Astrocyte (in vitro differentiated cells and primary cell): ENCODE results near the gene ARHGAP24.

Source experiments
- EZH2 ChIP-seq: IDR thresholded peaks from 2 replicates; pipeline ENCODE4 v1.6.1; 2012; ENCODE audit warnings: mild to moderate bottlenecking, low read length, inconsistent platforms; ENCODE audit not compliant: insufficient read depth
- TF ChIP-seq, protein P1 (sequence below): IDR thresholded peaks from 2 replicates; pipeline ENCODE4 v1.5.1; 2011; ENCODE audit warnings: low read depth, mild to moderate bottlenecking, inconsistent platforms, low read length, moderate library complexity; ENCODE audit not compliant: insufficient read depth

DNA sequence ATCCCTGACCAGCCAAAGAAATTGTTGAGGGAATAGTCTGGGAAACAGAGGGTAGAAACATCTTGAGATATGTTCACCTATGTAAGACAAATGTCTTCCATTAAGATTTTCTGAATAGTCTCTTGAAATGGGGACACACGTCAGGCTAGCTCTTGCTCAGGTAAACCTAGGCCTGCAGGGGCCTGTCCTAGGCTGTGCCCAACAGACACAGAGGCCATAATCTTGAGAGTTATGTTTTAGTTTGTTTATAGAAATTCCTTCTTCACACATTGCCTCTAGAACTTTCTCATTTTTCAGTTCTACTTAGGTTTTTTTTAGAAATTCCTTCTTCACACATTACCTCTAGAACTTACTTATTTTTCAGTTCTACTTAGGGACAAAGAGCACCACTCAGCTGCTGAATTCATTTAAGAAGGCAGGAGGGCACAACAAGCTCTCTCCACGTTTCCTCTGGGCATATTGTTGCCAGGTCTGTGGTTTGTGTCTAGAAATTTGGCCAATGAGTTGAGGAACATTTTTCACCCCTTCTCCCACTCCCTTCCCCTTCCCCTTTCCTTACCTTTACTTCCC, 94.9 kb downstream of the ARHGAP24 start:
- TF ChIP-seq, protein P1, sequence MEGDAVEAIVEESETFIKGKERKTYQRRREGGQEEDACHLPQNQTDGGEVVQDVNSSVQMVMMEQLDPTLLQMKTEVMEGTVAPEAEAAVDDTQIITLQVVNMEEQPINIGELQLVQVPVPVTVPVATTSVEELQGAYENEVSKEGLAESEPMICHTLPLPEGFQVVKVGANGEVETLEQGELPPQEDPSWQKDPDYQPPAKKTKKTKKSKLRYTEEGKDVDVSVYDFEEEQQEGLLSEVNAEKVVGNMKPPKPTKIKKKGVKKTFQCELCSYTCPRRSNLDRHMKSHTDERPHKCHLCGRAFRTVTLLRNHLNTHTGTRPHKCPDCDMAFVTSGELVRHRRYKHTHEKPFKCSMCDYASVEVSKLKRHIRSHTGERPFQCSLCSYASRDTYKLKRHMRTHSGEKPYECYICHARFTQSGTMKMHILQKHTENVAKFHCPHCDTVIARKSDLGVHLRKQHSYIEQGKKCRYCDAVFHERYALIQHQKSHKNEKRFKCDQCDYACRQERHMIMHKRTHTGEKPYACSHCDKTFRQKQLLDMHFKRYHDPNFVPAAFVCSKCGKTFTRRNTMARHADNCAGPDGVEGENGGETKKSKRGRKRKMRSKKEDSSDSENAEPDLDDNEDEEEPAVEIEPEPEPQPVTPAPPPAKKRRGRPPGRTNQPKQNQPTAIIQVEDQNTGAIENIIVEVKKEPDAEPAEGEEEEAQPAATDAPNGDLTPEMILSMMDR, result no peak
- TF ChIP-seq EZH2, result no peak
